Upper lobe of left lung (tissue), 4 donors: Measurements from ENCODE around the gene SYNJ1.

Source experiments
- POLR2A ChIP-seq, 4 donors: fragments of 450-650 bp; IDR thresholded peaks; one replicate each; pipeline ENCODE4 v1.5.1; 2016 to 2017; ENCODE audit warnings: antibody characterized with exemption in 4 of 4, mild to moderate bottlenecking in 2 of 4
- POLR2AphosphoS5 ChIP-seq, 2 donors: sonication (generic); formaldehyde crosslinking; IDR thresholded peaks; one replicate each; pipeline ENCODE4 v1.5.1; 2017; ENCODE audit warnings: antibody characterized with exemption in 2 of 2
- TF ChIP-seq, protein P1 (sequence below), 6 experiments: fragments of 450-650 bp in 4 of 6; fragments of 200-600 bp in 2 of 6; sonication (generic) in 2 of 6; IDR thresholded peaks; one replicate each; pipeline ENCODE4 v1.5.1; 2016 to 2019; ENCODE audit warnings: antibody characterized with exemption in 6 of 6

DNA sequence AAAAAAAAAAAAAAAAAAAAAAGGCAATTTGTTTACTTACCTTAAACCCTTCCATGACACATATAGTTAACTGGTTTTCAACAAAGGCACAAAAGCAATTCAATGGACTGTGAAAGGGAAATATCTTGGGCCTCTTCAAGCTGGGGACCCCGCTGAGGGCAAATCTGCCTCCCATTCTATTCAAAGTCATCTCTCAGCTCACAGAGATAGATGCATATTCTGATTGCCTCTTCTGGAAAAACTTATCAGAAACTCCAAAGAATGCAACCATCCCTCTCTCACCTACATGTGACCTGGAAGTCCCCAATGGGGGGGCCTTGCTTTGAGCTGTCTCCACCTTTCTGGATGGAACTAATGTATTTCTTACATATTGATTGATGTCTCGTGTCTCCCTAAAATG lies 12.1 kb upstream of the SYNJ1 start:
- TF ChIP-seq, protein P1, sequence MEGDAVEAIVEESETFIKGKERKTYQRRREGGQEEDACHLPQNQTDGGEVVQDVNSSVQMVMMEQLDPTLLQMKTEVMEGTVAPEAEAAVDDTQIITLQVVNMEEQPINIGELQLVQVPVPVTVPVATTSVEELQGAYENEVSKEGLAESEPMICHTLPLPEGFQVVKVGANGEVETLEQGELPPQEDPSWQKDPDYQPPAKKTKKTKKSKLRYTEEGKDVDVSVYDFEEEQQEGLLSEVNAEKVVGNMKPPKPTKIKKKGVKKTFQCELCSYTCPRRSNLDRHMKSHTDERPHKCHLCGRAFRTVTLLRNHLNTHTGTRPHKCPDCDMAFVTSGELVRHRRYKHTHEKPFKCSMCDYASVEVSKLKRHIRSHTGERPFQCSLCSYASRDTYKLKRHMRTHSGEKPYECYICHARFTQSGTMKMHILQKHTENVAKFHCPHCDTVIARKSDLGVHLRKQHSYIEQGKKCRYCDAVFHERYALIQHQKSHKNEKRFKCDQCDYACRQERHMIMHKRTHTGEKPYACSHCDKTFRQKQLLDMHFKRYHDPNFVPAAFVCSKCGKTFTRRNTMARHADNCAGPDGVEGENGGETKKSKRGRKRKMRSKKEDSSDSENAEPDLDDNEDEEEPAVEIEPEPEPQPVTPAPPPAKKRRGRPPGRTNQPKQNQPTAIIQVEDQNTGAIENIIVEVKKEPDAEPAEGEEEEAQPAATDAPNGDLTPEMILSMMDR (IDR thresholded peaks at IDR 0.05), result no peak
- TF ChIP-seq POLR2AphosphoS5 (IDR thresholded peaks at IDR 0.05) (no peak), POLR2A (IDR thresholded peaks at IDR 0.05) (no peak)
